OCI-LY3 (cell line): ENCODE results near the gene CCDC68.

Source experiments
- H2AFZ ChIP-seq: fragments of 200-600, 300-600 bp; shearing (Covaris generic); 2 replicates; pipeline ENCODE4 v1.6.0; 2014; ENCODE audit warnings: antibody characterized with exemption, low read depth, low read length
- H3K27ac ChIP-seq: fragments of 200-600, 300-600 bp; sonication (generic); 2 replicates; pipeline ENCODE4 v1.5.1; 2014; ENCODE audit warnings: mild to moderate bottlenecking, low read length, moderate library complexity, mixed read lengths
- H3K27me3 ChIP-seq: fragments of 200-600, 300-600 bp; sonication (generic); 2 replicates; pipeline ENCODE4 v1.6.1; 2014; ENCODE audit warnings: low read depth, low read length, mixed read lengths
- H3K36me3 ChIP-seq: fragments of 200-600, 300-600 bp; sonication (generic); replicated peaks from 2 replicates; pipeline ENCODE3; 2014; ENCODE audit warnings: low read depth, low read length, mixed read lengths
- H3K4me1 ChIP-seq: fragments of 300-600, 200-600 bp; sonication (generic); 2 replicates; pipeline ENCODE4 v1.6.1; 2014; ENCODE audit warnings: low read length, mixed read lengths
- H3K4me2 ChIP-seq: fragments of 200-600, 300-600 bp; sonication (generic); 2 replicates; pipeline ENCODE4 v1.6.1; 2014; ENCODE audit warnings: low read length, mixed read lengths
- H3K4me3 ChIP-seq: fragments of 300-600, 200-600 bp; sonication (generic); 2 replicates; pipeline ENCODE4 v1.5.1; 2014; ENCODE audit warnings: antibody characterized with exemption, mild to moderate bottlenecking, low read length, moderate library complexity
- H3K79me2 ChIP-seq: fragments of 300-600, 200-600 bp; shearing (Covaris generic); 2 replicates; pipeline ENCODE4 v1.6.1; 2014; ENCODE audit warnings: mild to moderate bottlenecking, low read length, mixed read lengths
- H3K9ac ChIP-seq: fragments of 300-600, 200-600 bp; shearing (Covaris generic); 2 replicates; pipeline ENCODE4 v1.6.0; 2014; ENCODE audit warnings: mild to moderate bottlenecking, low read length, moderate library complexity
- H3K9me3 ChIP-seq: fragments of 200-600, 300-600 bp; shearing (Covaris generic); 2 replicates; pipeline ENCODE4 v1.6.1; 2014; ENCODE audit warnings: low read length, mixed read lengths; ENCODE audit not compliant: insufficient read depth
- H4K20me1 ChIP-seq: fragments of 200-600, 300-600 bp; sonication (generic); 2 replicates; pipeline ENCODE4 v1.6.1; 2016; ENCODE audit warnings: low read length, mixed read lengths; ENCODE audit not compliant: insufficient read depth
- EZH2phosphoT487 ChIP-seq: fragments of 200-600 bp; shearing (Covaris generic); IDR thresholded peaks from 2 replicates; pipeline ENCODE4 v1.6.1; 2018; ENCODE audit warnings: antibody characterized with exemption, mixed run types, low read depth
- TF ChIP-seq, protein P1 (sequence below): fragments of 200-600, 300-600 bp; sonication (generic); IDR thresholded peaks from 2 replicates; pipeline ENCODE4 v1.5.1; 2014; ENCODE audit warnings: antibody characterized with exemption, low read length, low read depth

The CCDC68 gene, protein sequence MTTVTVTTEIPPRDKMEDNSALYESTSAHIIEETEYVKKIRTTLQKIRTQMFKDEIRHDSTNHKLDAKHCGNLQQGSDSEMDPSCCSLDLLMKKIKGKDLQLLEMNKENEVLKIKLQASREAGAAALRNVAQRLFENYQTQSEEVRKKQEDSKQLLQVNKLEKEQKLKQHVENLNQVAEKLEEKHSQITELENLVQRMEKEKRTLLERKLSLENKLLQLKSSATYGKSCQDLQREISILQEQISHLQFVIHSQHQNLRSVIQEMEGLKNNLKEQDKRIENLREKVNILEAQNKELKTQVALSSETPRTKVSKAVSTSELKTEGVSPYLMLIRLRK

DNA sequence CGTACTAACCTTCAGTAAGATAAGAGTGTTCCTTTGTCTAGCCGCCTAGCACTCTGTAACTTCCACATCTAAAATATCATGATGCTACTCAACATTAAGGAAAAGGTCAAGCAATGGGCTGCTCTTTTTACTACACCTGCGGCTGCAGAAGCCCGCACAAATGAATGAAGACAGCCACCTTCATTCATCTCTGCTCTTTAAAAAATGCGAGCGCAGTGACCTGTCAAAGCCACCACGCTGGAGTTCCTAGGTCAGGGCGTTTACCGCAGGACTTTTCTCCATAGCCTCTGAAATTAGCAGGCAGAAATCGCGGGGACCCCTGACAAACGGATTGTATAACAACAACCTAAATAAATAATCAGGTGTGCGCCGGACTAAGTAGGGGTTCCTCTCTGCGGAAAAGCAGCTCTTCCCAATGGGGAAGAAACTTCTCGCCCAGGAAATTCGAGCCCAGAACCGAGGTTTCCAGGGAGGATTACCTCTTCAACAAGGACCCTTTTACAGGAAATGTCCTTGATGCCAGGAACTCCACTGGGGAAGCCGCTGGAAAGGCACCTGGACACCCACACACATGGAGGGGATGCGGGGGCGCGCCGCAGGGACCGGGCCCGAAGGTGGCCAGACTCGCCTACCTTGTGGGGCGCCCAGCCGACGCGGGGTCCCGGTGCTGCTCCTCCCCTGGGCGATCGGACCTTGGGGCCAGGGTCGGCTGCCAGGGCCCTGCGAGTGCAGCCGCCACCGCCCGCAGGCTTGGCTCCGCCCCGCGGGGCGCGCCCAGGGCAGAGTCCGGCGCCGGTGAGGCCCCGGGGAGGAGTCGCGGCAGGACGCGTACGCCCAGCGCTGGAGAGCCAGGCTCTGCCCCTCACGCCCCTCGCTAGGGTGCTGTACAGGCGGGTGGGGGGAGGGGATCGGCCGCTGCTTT lies at the start of gene CCDC68:
Gene CCDC68 (minus strand): TSS at position 758 of the 922 bp plus-strand sequence. CDS start 16,670 bp downstream, outside the sequence.
- TF ChIP-seq EZH2phosphoT487, result no peak
- TF ChIP-seq, protein P1, sequence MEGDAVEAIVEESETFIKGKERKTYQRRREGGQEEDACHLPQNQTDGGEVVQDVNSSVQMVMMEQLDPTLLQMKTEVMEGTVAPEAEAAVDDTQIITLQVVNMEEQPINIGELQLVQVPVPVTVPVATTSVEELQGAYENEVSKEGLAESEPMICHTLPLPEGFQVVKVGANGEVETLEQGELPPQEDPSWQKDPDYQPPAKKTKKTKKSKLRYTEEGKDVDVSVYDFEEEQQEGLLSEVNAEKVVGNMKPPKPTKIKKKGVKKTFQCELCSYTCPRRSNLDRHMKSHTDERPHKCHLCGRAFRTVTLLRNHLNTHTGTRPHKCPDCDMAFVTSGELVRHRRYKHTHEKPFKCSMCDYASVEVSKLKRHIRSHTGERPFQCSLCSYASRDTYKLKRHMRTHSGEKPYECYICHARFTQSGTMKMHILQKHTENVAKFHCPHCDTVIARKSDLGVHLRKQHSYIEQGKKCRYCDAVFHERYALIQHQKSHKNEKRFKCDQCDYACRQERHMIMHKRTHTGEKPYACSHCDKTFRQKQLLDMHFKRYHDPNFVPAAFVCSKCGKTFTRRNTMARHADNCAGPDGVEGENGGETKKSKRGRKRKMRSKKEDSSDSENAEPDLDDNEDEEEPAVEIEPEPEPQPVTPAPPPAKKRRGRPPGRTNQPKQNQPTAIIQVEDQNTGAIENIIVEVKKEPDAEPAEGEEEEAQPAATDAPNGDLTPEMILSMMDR, result no peak
- no peak within 1 kb of the TSS for H3K9ac ChIP-seq
- H3K9me3 ChIP-seq, result no peaks in the 10 kb centered on the region
- H4K20me1 ChIP-seq, result no peaks in the 10 kb centered on the region
- H3K4me3 ChIP-seq, result no peak within 1 kb of the TSS
- no peaks in the 10 kb centered on the region for H3K27me3 ChIP-seq
- H3K4me2 ChIP-seq, result no peak within 1 kb of the TSS
- H2AFZ ChIP-seq, result no peak within 1 kb of the TSS
- no peak within 1 kb of the TSS for H3K27ac ChIP-seq
- no peaks in the 10 kb centered on the region for H3K79me2 ChIP-seq
- H3K36me3 ChIP-seq, result no peaks in the 10 kb centered on the region
- peaks cover 8% of the 10 kb centered on the region for H3K4me1 ChIP-seq

DNA sequence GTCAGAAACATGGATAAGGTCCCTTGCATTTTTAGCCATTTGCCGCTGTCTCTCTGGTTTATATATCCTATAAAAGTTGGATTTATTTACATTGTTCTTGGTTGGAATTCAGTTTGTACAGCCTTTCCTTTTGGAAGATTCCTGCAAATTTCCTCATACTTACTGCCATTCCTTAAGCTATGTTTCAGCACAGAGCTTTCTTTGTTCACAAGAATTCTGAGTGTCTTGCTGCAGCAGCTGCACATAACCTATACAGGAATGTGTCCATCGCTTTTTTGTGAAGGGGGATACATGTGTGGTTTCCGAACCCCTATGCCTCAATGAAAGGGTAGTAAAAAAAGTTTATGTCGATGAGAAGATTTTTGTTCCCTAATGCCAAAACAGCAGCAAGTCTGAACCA lies 48.3 kb upstream of the CCDC68 start:
- Histone ChIP-seq H3K9ac (no peak overlapping the region), H2AFZ (no peak overlapping the region), H3K4me2 (no peak overlapping the region), H3K27me3 (no peaks in the 10 kb centered on the region), H3K4me1 (no peaks in the 10 kb centered on the region), H3K36me3 (no peaks in the 10 kb centered on the region), H3K79me2 (no peaks in the 10 kb centered on the region), H3K9me3 (no peaks in the 10 kb centered on the region), H3K27ac (no peak overlapping the region), H3K4me3 (no peak overlapping the region), H4K20me1 (no peaks in the 10 kb centered on the region)
- TF ChIP-seq, protein P1, result no peak
- no peak for TF ChIP-seq EZH2phosphoT487

DNA sequence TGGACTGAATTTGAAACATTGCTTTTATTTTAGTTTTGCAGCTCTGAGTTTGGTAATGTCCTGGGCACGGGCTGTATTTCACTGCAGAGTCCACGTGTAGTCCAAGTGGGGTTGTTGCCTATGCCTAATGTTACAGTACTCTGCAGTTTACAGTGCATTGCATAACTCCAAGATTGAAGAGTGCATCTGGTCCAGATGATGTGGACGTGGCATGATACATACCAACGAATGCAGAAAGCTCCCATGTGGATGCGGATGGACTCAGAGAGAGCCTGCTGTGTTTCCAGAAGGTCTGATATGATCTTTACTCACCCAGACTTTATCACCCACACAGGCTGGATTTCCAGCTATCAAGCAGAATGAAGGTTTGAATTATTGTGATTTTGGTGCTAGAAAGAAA lies 44.4 kb upstream of the CCDC68 start:
- Histone ChIP-seq H3K79me2 (no peaks in the 10 kb centered on the region), H3K27ac (no peak overlapping the region), H3K4me1 (no peaks in the 10 kb centered on the region), H3K9ac (no peak overlapping the region), H4K20me1 (no peaks in the 10 kb centered on the region), H3K36me3 (no peaks in the 10 kb centered on the region), H2AFZ (no peak overlapping the region), H3K4me3 (no peak overlapping the region), H3K27me3 (no peaks in the 10 kb centered on the region), H3K9me3 (no peaks in the 10 kb centered on the region), H3K4me2 (no peak overlapping the region)
- no peak for TF ChIP-seq EZH2phosphoT487

DNA sequence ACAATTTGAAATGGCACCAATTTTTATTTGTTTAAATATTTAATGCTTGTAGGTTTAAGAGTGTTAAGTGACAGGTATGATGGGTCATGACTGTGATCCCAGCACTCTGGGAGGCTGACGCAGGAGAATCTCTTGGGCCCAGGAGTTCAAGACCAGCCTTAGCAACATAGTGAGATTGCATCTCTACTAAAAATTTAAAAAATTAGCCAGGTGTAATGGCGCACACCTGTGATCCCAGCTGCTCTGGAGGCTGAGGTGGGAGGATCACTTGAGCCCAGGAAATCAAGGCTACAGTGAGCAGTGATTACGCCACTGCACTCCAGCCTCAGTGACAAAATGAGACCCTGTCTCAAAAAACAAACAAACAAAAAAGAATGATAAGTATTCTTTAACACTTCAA lies 43.0 kb upstream of the CCDC68 start:
- Histone ChIP-seq H3K4me1 (no peaks in the 10 kb centered on the region), H3K27ac (no peak overlapping the region), H2AFZ (no peak overlapping the region), H3K9me3 (no peaks in the 10 kb centered on the region), H4K20me1 (no peaks in the 10 kb centered on the region), H3K79me2 (no peaks in the 10 kb centered on the region), H3K9ac (no peak overlapping the region), H3K4me2 (no peak overlapping the region), H3K36me3 (no peaks in the 10 kb centered on the region), H3K4me3 (no peak overlapping the region), H3K27me3 (no peaks in the 10 kb centered on the region)
- TF ChIP-seq, protein P1, result no peak
- no peak for TF ChIP-seq EZH2phosphoT487
